H1 (cell line): Measurements from ENCODE around the gene GPR162. TPM values are rescaled to one million over a fixed set of nuclear protein-coding genes. Genes with fewer than 3 reads are reported as not detected.

Experiments
- ASH2L ChIP-seq: fragments of 200-600, 300-600 bp; sonication (generic); IDR thresholded peaks from one replicate; pipeline ENCODE4 v1.7.1; 2017; ENCODE audit warnings: low read length
- E2F6 ChIP-seq: IDR thresholded peaks from 2 replicates; pipeline ENCODE4 v1.6.1; 2012; ENCODE audit warnings: inconsistent platforms
- EGR1 ChIP-seq: IDR thresholded peaks from 2 replicates; pipeline ENCODE4 v1.6.1; 2011; ENCODE audit warnings: low read depth, low read length, borderline replicate concordance
- TBP ChIP-seq: IDR thresholded peaks from 2 replicates; pipeline ENCODE4 v1.6.1; 2011; ENCODE audit warnings: low read depth, low read length, improper control_type of control experiment
- polyA plus RNA-seq, 7 experiments: library from polyadenylated mRNA; depleted of rRNA in 3 of 7; stranded (reverse) in 5 of 7; unstranded in 2 of 7; fragments of >200 nt in 5 of 7; fragments of 200-250 nt in 2 of 7; gene quantifications; 1 replicate in 5 of 7; 2 replicates in 1 of 7; 4 replicates in 1 of 7; pipeline versions ENCODE4 v1.2.1 to v1.2.3, GENCODE V29; 2011 to 2013; ENCODE audit warnings: missing spikeins in 2 of 7, mixed read lengths in 2 of 7
- total RNA-seq: library from RNA; stranded (reverse); fragmentation: NEBNext Ultra II Directional; extraction: Animal tissue kit (Norgen Biotek cat#: 25700); gene quantifications from 2 replicates; pipeline ENCODE4 v1.2.1, GENCODE V29; 2021

GPR162 gene
- total and polyA plus RNA-seq, 2 of the 8 experiments (the other 6 are each of a cell fraction or from before 2014, with no cell fraction given) = 7.3 to 8.8 TPM

DNA sequence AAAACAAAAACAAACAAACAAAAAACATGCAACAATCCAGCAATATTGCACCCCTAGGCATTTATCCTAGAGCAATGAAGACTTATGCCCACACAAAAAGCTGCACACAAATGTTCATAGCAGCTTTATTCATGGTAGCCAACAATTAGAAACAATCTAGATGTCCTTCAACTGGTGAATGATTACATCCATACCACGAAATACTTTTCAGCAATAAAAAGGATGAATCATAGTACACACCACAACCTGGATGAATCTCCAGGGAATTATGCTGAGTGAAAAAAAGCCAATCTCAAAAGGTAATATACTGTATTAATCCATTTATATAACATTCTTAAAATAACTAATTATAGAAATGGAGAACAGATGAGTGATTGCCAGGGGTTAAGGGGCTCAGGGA lies 14.5 kb upstream of the GPR162 start (continued):
- TF ChIP-seq EGR1 = no peak
- TF ChIP-seq TBP = no peak
- no peak for TF ChIP-seq ASH2L
- TF ChIP-seq E2F6 = no peak
